CD14-positive monocyte (primary cell): ENCODE data around the gene ABCB1. TPM values are rescaled to one million over a fixed set of nuclear protein-coding genes. Genes with fewer than 3 reads are reported as not detected.

Source experiments
- DNase-seq, 3 donors: peaks; one replicate each; pipeline ENCODE4 v3.0.0-alpha.2; 2011 to 2022
- H2AFZ ChIP-seq: 2 replicates; pipeline ENCODE4 v1.6.0; 2012; ENCODE audit warnings: mild to moderate bottlenecking, low read depth, low read length, inconsistent platforms; ENCODE audit not compliant: insufficient read depth, poor library complexity, severe bottlenecking
- H3K27ac ChIP-seq, 2 donors: 1 replicate in 1 of 2; 2 replicates in 1 of 2; pipeline ENCODE4 v1.5.1; 2012 to 2013; ENCODE audit warnings: low read length in 2 of 2, control low read depth in 1 of 2, inconsistent platforms in 1 of 2, low read depth in 1 of 2, mild to moderate bottlenecking in 1 of 2
- H3K27me3 ChIP-seq, 2 donors: one replicate each; pipeline versions ENCODE4 v1.6.0 to v1.6.1; 2011 to 2013; ENCODE audit warnings: low read length in 2 of 2; ENCODE audit not compliant: control insufficient read depth in 2 of 2, insufficient read depth in 2 of 2
- H3K36me3 ChIP-seq, 2 donors: replicated peaks in 1 of 2; 1 replicate in 1 of 2; 2 replicates in 1 of 2; pipeline versions ENCODE4 v1.5.1 to v1.6.1; 2012 to 2013; ENCODE audit warnings: low read length in 2 of 2, control low read depth in 1 of 2, inconsistent platforms in 1 of 2, mild to moderate bottlenecking in 1 of 2; ENCODE audit not compliant: insufficient read depth in 2 of 2, control insufficient read depth in 1 of 2
- H3K4me1 ChIP-seq, 2 donors: 1 replicate in 1 of 2; 2 replicates in 1 of 2; pipeline versions ENCODE4 v1.5.1 to v1.6.1; 2012 to 2013; ENCODE audit warnings: low read length in 2 of 2, control low read depth in 1 of 2, inconsistent platforms in 1 of 2, mild to moderate bottlenecking in 1 of 2, moderate library complexity in 1 of 2; ENCODE audit not compliant: insufficient read depth in 2 of 2, control insufficient read depth in 1 of 2
- H3K4me2 ChIP-seq: replicated peaks from 2 replicates; pipeline ENCODE3; 2012; ENCODE audit warnings: low read length, moderate library complexity, mild to moderate bottlenecking; ENCODE audit not compliant: poor library complexity, severe bottlenecking; ENCODE audit errors: extremely low read depth
- H3K4me3 ChIP-seq, 3 experiments: fragments of 200-600 bp in 1 of 3; sonication (generic) in 1 of 3; replicated peaks in 1 of 3; 1 replicate in 2 of 3; 2 replicates in 1 of 3; pipeline ENCODE4 v1.5.1; 2011 to 2013; ENCODE audit warnings: low read length in 3 of 3, mild to moderate bottlenecking in 3 of 3, control low read depth in 2 of 3, low read depth in 2 of 3, inconsistent platforms in 1 of 3, moderate library complexity in 1 of 3
- H3K79me2 ChIP-seq: 2 replicates; pipeline ENCODE4 v1.6.0; 2012; ENCODE audit warnings: mild to moderate bottlenecking, control low read depth, inconsistent platforms, low read length, moderate library complexity; ENCODE audit not compliant: insufficient read depth
- H3K9ac ChIP-seq: 2 replicates; pipeline ENCODE4 v1.6.0; 2017; ENCODE audit warnings: low read length, mild to moderate bottlenecking; ENCODE audit not compliant: insufficient read depth, poor library complexity, severe bottlenecking
- H3K9me3 ChIP-seq, 2 donors: replicated peaks in 1 of 2; 1 replicate in 1 of 2; 2 replicates in 1 of 2; pipeline versions ENCODE4 v1.5.1 to v1.6.1; 2012 to 2013; ENCODE audit warnings: low read length in 2 of 2, control low read depth in 1 of 2; ENCODE audit not compliant: control insufficient read depth in 1 of 2, insufficient read depth in 1 of 2
- H4K20me1 ChIP-seq: 2 replicates; pipeline ENCODE4 v1.6.0; 2012; ENCODE audit warnings: mild to moderate bottlenecking, low read length, control low read depth, moderate library complexity; ENCODE audit not compliant: insufficient read depth
- H3K27ac Mint-ChIP-seq, 7 donors: one replicate each; pipeline ENCODE4 v1.8.0; 2020; ENCODE audit warnings: mild to moderate bottlenecking in 7 of 7, mixed read lengths in 7 of 7, moderate library complexity in 6 of 7, inconsistent platforms in 2 of 7
- H3K27me3 Mint-ChIP-seq, 3 donors: one replicate each; pipeline ENCODE4 v1.8.0; 2021 to 2022; ENCODE audit warnings: low read depth in 3 of 3, mild to moderate bottlenecking in 3 of 3, mixed read lengths in 3 of 3, moderate library complexity in 3 of 3, inconsistent platforms in 1 of 3
- H3K36me3 Mint-ChIP-seq, 2 donors: one replicate each; pipeline ENCODE4 v1.8.0; 2020; ENCODE audit warnings: mixed read lengths in 2 of 2, inconsistent platforms in 1 of 2, mild to moderate bottlenecking in 1 of 2
- H3K4me1 Mint-ChIP-seq: one replicate; pipeline ENCODE4 v1.8.0; 2020; ENCODE audit warnings: mild to moderate bottlenecking, mixed read lengths
- H3K4me3 Mint-ChIP-seq, 2 donors: one replicate each; pipeline ENCODE4 v1.8.0; 2020; ENCODE audit warnings: mild to moderate bottlenecking in 2 of 2, mixed read lengths in 2 of 2, moderate library complexity in 1 of 2
- H3K9me3 Mint-ChIP-seq, 7 donors: one replicate each; pipeline ENCODE4 v1.8.0; 2020 to 2022; ENCODE audit warnings: mixed read lengths in 7 of 7, mild to moderate bottlenecking in 6 of 7, moderate library complexity in 6 of 7, inconsistent platforms in 2 of 7
- WGBS: methylation state at CpG from one replicate; pipeline ENCODE4 v1.1.5; 2013; ENCODE audit warnings: missing lambda C conversion rate; ENCODE audit not compliant: insufficient coverage; 5-methylcytosine and 5-hydroxymethylcytosine counted together
- intact Hi-C, 2 donors: fragments of 100-400 bp; cut with micrococcal nuclease; formaldehyde crosslinking; loops; one replicate each; pipeline versions ENCODE4 v1.15.0 to v1.15.1; 2023
- polyA plus RNA-seq, 3 donors: library from polyadenylated mRNA; depleted of rRNA in 1 of 3; unstranded in 2 of 3; stranded (reverse) in 1 of 3; fragments of 300-500 nt in 2 of 3; fragments of >200 nt in 1 of 3; fragmentation: Illumina TruSeq in 2 of 3; gene quantifications; 1 replicate in 2 of 3; 2 replicates in 1 of 3; pipeline ENCODE4 v1.2.3, GENCODE V29; 2012 to 2021
- TF ChIP-seq, protein P1 (sequence below): fragments of 200-600 bp; IDR thresholded peaks from one replicate; pipeline ENCODE4 v1.8.0; 2022; ENCODE audit warnings: antibody characterized with exemption, mild to moderate bottlenecking

The ABCB1 gene
- polyA plus RNA-seq, 3 donors: 0.24 TPM; not detected in 2

DNA sequence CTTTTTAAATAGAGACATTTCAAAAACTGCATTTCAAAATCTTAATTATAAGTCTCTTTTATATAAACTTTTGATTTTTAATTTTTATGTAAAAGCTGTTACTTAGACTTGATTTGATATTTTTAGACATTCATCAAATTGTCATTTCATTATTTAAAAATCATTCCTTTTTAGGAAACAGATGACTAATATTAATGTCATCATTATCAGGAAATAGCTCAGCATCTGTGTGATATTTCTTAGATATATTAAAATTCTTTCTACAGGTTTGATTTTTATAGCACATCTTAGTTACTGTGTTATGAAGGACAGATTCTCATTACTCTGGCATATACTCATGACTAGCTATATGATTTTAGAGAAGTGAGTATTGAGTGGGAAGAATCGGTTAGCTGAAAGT is 44.8 kb upstream of the ABCB1 start:
- intact Hi-C loops: no loop called here
- no peaks in the 10 kb centered on the region for H3K4me1 Mint-ChIP-seq
- no CpG with 5 or more reads among the region's 1 CpG for WGBS

DNA sequence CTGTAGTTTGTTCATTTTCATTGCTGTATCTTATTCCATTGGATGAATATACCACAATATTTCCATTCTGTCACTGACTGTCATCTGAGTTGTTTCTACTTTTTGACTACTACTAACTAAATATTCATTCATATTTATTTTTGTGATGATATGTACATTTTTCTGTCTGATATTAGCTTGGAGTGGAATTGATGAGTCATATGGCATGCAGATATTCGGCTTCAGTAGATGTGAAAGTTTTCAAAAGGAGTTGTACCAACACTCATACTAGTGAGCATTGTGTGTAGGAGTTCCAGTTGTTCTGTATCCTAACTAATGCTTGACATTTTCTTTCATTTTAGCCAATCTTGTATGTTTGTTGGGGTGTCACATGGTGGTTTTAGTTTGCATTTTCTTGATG is 35.2 kb upstream of the ABCB1 start:
- no CpG with 5 or more reads among the region's 1 CpG for WGBS
- H3K4me3 Mint-ChIP-seq: no peak overlapping the region

More for the DNA sequence above, 44.8 kb upstream of the ABCB1 start:
- Histone ChIP-seq H2AFZ (no peak overlapping the region), H3K4me1 (no peaks in the 10 kb centered on the region), H3K9ac (no peak overlapping the region), H3K27ac (no peak overlapping the region), H3K79me2 (no peaks in the 10 kb centered on the region), H3K4me2 (no peak overlapping the region), H3K4me3 (no peak overlapping the region), H3K36me3 (no peaks in the 10 kb centered on the region), H4K20me1 (no peaks in the 10 kb centered on the region), H3K27me3 (no peaks in the 10 kb centered on the region), H3K9me3 (no peaks in the 10 kb centered on the region)
- H3K27me3 Mint-ChIP-seq: no peaks in the 10 kb centered on the region
- no peak overlapping the region for H3K27ac Mint-ChIP-seq
- no peaks in the 10 kb centered on the region for H3K36me3 Mint-ChIP-seq
- H3K9me3 Mint-ChIP-seq: peaks cover 0 to 2% (median 0%) of the 10 kb centered on the region in 7 donors
- no peak for DNase-seq
- no peak overlapping the region for H3K4me3 Mint-ChIP-seq
- TF ChIP-seq, protein P1, sequence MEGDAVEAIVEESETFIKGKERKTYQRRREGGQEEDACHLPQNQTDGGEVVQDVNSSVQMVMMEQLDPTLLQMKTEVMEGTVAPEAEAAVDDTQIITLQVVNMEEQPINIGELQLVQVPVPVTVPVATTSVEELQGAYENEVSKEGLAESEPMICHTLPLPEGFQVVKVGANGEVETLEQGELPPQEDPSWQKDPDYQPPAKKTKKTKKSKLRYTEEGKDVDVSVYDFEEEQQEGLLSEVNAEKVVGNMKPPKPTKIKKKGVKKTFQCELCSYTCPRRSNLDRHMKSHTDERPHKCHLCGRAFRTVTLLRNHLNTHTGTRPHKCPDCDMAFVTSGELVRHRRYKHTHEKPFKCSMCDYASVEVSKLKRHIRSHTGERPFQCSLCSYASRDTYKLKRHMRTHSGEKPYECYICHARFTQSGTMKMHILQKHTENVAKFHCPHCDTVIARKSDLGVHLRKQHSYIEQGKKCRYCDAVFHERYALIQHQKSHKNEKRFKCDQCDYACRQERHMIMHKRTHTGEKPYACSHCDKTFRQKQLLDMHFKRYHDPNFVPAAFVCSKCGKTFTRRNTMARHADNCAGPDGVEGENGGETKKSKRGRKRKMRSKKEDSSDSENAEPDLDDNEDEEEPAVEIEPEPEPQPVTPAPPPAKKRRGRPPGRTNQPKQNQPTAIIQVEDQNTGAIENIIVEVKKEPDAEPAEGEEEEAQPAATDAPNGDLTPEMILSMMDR: no peak

More for the DNA sequence above, 35.2 kb upstream of the ABCB1 start:
- H3K27me3 ChIP-seq: peaks cover 0 to 3% of the 10 kb centered on the region in 2 donors
- no peak for DNase-seq
- Mint-ChIP-seq H3K9me3 (peaks cover 4 to 12% (median 9%) of the 10 kb centered on the region in 7 donors), H3K27ac (no peak overlapping the region), H3K27me3 (peaks cover 0 to 5% (median 4%) of the 10 kb centered on the region in 3 donors), H3K36me3 (no peaks in the 10 kb centered on the region), H3K4me1 (no peaks in the 10 kb centered on the region)
- no peaks in the 10 kb centered on the region for H4K20me1 ChIP-seq
- H3K4me3 ChIP-seq: no peak overlapping the region
- no peak overlapping the region for H3K27ac ChIP-seq
- H3K9me3 ChIP-seq: peaks cover 2 to 7% of the 10 kb centered on the region in 2 donors
- no peak overlapping the region for H2AFZ ChIP-seq
- no peak overlapping the region for H3K4me2 ChIP-seq
- no peak overlapping the region for H3K9ac ChIP-seq
- TF ChIP-seq, protein P1: no peak
- no peaks in the 10 kb centered on the region for H3K36me3 ChIP-seq
- intact Hi-C loops: no loop called here
- H3K79me2 ChIP-seq: no peaks in the 10 kb centered on the region
- no peaks in the 10 kb centered on the region for H3K4me1 ChIP-seq
